Activated CD8-positive, alpha-beta memory T cell treated with anti-CD3 and anti-CD28 coated beads for 1 hour (primary cell): Measurements from ENCODE around the gene SMIM17.

Experiments
- DNase-seq, 2 donors: peaks; one replicate each; pipeline ENCODE4 v3.0.0-alpha.2; 2020; ENCODE audit warnings: low read depth in 1 of 2; ENCODE audit errors: extremely low read depth in 1 of 2

The SMIM17 gene

DNA sequence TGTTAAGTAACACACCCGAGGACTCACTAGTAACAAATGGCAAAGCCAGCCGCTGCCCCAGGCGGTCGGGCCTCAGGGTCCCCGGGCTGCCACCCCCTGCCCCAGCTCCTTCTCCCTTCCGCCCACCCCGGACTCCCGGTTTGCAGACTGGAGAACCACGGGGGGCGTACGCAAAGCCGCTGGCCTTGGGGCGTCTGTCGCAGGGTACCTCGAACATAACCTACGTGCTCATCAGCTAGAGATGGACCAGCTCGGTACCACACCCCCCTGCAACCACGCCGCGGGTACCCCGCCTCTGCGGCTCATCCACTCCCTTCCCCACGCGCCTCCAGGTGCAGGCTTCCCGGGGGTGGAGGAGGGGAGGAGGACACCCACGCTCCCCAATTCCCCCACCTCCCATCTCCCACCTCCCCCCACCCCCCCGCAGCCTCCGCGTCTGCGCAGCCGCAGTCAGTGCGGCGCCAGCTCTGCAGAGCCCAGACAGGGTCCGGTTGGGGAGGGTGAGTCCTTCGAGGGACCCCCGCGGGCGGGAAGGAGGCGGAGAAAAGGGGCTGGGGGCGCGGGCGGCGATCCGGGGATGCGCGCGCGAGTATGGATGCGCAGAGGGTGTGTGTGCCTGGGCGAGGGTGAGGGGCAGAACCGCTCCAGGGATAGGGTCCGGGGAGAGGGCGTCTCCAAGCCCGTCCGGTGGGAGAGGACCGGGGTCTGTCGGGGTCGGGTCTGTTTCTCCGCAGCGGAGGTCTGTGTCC, at the start of gene SMIM17:
Gene SMIM17 (plus strand): TSS at position 449 of the 749 bp plus-strand sequence. CDS start 2,509 bp downstream, outside the sequence.
- DNase-seq: no peak

DNA sequence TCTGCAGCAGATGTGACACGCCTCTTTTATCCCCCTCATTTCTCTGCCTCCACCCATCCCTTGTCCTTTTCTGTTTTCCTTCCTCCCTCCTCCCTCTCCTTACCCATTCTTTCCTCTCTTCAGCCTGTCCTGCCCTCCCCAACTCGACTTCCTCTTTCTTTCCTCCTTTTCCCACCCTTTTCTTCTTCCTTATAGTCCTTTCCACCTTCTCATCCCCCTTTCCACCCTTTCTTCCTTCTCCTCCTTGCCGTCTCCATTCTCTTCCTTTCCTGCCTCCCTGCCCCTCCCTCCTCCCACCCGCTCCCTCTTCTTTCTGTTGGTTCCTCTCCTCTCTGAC, 48.5 kb upstream of the SMIM17 start:
- DNase-seq: no peak

DNA sequence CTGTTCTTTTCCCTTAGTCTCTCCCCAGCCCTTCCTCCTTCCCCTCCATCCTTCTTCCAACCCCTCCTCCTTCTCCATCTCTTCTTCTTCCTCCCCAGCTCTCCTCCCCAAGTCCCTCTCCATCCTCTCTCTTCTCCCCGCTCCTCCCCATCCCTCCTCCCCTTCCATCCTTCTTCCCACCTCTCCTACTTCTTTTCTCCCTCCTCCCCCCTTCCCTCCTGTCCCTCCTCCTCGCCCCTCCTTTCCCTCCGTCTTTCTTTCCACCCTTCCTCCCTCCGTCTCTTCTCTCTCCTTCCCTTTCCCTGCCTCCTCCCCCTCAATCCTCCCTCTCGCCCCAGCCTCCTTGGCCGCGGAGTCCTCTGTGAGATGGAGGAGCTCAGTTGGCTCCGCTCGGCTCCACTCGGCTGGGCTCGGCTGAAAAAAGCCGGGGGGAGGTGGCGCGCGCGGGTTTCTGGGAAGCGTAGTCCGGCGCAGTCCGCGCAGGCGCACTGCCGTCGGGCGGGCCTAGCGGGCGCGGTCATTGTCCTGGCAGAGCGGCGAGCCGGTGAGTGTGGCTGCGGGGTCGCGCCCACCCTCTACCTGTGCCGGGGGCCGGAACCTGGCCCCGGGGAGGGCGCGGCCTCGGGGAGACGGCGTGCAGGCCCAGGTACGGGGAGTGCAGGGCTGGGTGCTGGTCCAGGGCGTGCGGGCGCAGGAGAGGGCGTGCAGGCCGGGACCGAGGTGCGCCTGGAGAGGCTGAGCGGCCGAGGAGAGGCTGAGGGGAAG, 48.0 kb upstream of the SMIM17 start, which contains the start of gene ZNF71:
Gene ZNF71 (plus strand): TSS at position 520 of the 765 bp plus-strand sequence. CDS start 6,257 bp downstream, outside the sequence.
- DNase-seq: peak; percentile 57 to 81

DNA sequence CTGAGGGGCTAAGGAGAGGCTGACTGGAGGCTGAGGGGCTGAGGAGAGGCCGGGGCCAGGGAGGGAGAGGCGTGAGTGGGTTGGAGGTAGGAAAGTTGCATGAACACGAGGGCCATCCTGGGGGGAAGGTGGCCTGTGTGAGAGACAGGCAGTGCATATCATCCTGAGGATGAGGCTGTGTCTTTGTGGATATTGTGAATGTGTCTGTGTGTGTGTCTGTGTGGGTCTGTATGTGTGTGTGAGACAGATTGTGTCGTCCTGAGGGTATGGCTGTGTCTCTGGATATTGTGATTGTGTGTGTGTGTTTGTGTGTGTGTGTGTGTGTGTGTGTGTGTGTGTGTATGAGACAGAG, 47.4 kb upstream of the SMIM17 start:
- no peak for DNase-seq

DNA sequence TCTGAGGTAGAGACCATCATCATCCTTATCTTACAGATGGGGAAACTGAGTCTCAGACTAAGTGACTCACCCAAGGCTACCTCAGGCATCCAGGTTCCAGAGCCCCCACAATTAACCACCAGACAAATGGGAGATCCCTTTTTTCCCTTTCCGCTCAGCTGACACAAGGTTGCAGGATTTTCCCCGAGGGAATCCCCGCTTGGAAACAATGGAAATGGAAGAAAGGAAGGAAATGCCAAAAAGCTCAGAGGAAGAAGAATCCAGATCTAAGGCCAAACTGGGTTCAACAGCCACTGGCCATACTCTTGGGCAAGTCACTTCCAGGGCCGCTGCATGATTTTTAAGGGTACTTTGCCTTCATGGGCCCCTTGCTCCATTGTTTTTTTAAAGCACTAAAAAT, 46.3 kb upstream of the SMIM17 start:
- DNase-seq: no peak

DNA sequence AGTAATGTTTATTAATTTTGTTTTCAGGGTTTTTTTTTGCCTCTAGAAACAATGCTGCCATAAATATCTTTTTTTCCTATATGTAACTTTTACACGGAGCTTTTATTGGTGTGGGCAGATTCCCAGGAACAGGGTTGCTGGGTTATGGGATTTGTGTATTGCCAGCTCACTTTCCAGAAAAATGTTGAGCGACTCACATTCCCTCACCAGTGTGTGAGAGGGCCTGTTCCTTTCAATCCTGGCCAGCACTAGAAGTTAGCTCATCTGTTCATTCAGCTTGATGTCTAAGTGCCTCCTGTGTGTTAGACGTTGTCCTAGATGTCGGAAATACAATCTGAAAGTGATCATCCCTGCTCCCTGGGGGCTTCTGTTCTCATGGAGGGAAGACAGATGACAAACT, 45.3 kb upstream of the SMIM17 start:
- no peak for DNase-seq

DNA sequence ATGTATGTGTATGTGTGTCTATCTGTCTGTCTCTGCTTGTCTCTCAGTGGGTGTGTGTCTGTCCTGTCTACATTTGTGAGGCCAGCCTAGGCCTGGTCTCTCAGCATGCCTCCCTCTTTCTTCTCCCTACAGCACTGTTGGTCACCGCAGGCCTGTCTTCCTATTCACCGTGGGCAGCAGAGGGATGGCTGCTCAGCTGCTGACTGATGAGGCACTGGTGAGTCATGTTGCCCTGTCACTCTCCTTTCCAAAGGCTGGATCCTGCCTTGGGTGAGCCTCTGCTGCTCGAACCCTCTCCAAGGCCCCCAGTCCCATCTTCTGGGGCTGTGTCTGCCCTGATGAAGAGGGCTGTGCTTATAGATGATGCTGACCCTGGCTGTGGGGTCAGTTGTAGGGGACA, 41.6 kb upstream of the SMIM17 start:
- no peak for DNase-seq

DNA sequence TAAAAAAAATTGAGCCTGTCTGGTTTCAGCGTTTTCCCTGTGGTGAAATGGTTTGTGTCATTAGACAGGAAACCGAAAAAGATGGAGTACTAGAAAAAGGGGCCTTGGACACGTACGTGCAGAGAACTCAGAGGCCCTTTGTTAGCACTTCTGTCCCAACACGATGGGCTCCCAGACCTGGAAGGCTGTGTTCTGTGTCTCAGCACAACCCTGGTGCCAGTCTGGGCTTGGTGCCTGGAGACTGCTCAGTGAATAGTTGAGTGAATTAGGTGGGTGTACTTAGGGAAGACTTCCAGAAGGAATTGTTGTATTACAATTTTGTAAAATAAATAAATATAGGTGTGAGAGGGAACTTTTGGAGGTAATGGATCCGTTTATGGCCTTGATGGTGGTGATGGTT, 39.1 kb upstream of the SMIM17 start:
- no peak for DNase-seq

DNA sequence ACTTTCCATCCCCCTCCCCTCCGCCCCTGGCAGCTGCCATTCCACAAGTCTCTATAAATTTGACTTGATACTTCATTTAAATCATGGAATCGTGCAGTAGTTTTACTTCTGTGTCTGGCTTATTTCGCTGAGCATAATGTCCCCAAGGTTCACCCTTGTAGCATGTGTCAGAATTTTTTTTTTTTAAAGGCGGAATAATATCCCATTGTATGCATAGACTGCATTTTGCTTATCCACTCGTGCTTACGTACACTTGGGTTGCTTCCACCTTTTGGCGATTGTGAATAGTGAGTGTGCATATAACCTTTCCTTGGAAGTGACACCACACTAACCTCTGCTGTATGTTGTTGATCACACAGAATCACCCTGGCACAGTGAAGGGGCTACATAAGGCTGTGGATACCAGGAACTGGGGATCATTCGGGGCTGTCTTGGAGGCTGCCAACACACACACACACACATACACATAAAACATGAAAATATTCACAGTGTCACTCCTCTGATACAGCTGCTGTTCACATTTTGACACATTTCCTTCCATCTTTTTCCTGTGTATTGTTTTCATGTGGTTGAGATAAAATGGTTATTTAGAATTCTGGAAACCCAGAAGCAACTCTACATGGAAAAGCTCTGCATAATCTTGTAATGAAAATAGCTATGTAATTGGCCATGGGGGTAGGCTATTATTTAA, 34.5 kb upstream of the SMIM17 start:
- DNase-seq: no peak

DNA sequence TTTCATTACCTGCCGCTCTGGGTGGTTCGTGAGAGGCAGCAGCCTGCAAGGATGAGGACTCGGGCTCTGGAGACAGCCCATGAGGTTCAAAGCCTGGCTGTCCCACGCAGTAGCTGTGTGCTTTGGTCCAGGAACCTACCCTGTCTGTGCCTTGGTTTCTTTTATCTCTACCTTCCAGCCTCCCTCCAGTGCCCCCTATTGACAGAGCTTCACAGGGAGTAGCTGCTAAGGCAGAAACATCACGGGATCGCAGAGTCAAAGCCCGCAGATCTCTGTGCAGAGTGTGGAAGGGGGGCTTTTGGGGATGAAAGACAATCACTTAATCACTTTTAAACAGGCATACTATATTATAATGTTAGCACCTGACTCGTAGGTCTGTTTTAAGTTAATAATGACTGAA, 31.7 kb upstream of the SMIM17 start:
- no peak for DNase-seq

DNA sequence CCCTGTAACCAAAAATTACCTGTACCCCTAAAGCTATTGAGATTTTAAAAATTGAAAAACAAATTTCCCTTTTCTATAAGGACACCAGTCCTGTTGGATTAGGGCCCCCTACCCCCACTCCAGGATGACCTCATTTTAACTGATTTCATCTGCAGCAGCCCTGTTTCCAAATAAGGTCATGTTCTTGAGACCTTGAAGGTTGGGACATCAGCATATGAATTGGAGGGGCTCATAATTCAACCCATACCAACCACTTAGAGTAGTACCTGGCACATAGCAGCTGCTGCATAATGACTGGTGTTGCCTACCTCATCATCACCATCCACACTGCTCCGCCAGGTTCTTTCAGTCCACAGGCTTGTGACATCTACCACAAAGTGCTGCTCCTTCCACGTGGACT, 30.2 kb upstream of the SMIM17 start:
- no peak for DNase-seq

DNA sequence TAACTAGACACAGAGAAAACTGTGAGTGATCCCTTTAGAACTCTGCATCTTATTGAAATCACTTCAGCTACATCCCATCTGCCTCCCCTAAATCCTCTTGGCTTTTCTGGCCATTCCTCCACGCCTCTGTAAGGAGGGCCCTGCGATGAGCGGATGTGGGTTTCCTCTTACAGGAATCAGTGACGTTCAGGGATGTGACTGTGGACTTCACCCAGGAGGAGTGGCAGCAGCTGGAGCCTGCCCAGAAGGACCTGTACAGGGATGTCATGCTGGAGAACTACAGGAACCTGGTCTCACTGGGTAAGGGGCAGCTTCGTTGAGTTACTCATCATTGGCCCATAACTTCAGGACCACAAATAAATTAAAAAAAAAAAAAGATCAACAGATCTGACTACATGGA, 29.3 kb upstream of the SMIM17 start:
- DNase-seq: no peak

DNA sequence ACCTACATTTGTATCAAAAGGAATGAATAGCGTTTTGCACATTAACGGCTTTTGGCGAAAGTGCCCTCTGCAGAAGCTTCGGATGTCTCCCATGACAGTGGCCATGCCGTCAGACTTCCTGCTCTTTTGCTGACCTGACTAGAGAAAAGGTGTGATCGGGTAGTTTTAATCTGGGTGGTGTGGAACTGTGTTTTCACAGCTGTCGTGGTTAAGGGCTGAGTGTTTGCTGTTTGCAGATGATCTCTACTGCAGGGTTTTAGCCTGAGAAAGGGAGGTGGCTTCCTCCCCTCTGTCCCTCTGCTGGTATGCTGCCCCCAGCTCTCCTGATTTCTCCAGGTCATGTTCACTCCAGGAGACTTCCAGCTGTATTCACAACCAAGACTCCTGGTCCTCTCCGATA, 25.4 kb upstream of the SMIM17 start:
- DNase-seq: no peak

DNA sequence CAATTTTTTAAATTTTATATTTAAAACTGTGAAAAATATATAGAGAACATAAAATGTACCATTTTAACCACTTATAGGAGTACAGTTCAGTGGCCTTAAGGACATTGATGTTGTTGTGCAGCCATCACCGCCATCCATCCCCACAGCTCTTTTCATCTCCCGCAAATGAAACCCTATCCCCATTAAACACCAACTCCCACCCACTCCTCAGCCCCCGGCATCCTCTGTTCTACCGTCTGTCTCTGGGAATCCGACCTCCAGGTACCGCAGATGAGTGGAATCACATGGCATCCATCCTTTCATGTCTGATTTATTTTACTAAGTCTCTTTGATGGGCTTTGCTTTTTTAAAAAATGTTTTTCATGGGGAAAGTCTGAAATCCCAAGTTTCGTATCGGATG, 23.8 kb upstream of the SMIM17 start:
- no peak for DNase-seq

DNA sequence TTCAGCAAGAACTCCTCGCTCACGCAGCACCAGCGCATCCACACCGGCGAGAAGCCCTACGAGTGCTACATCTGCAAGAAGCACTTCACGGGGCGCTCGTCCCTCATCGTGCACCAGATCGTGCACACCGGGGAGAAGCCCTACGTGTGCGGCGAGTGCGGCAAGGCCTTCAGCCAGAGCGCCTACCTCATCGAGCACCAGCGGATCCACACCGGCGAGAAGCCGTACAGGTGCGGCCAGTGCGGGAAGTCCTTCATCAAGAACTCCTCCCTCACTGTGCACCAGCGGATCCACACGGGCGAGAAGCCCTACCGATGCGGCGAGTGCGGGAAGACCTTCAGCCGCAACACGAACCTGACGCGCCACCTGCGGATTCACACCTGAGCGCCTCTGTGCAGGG, 20.6 kb upstream of the SMIM17 start:
- DNase-seq: no peak

DNA sequence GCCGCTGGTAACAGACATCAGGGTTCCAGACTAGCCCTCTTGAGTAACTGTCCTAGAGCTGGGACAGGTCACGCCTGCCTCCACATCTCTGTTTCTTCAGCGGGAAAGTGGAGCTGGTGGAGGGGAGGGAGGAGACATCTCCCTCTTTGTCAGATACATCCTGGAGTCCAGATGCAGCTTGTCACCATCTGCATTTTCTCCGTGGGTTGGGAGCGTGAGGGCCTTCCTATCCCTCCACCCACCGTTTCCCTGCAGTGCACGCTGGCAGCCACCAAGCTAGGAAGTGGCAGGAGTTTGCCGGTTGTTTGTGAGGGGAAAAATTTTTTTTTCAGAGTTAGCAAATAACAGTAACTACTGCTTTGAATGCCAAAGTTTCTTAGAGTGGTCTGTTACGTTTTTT, 20.0 kb upstream of the SMIM17 start:
- no peak for DNase-seq

DNA sequence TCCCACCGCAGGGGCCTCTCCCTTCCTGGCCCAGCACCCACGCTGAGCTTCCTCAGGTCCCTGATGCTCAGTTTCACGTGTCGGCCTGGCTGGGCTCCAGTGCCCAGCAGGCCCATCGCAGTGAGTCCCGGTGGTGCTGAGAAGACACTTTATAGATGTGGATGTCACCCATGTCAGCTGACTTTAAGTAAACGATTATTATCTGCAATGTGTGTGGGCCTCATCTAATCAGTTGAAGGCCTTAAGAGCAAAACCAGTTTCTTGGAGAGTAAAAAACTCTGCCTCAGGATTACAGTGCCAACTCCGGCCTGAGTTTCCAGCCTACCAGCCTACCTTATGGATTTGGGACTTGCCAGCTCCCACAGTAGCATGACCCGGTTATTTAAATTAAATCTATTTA, 17.3 kb upstream of the SMIM17 start:
- DNase-seq: no peak

DNA sequence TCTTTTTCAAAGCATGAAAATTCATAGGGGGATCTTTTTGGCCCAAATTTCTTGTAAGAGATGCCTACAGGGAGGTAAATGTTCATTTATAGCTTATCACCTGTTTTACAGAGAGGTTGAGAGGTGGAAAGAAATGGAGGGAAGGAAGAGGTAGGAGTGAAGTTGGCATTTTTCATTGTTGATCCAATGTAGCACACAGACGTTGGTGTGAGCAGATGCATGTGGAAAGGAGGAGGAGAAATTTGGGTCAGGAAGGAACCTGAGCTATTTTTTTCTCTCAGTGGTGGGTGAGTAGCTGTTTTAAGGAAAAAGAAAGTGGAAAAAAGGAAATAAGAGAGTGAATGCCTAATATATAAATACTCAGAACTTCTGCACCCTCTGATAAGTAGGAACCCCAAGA, 9.9 kb upstream of the SMIM17 start:
- no peak for DNase-seq

DNA sequence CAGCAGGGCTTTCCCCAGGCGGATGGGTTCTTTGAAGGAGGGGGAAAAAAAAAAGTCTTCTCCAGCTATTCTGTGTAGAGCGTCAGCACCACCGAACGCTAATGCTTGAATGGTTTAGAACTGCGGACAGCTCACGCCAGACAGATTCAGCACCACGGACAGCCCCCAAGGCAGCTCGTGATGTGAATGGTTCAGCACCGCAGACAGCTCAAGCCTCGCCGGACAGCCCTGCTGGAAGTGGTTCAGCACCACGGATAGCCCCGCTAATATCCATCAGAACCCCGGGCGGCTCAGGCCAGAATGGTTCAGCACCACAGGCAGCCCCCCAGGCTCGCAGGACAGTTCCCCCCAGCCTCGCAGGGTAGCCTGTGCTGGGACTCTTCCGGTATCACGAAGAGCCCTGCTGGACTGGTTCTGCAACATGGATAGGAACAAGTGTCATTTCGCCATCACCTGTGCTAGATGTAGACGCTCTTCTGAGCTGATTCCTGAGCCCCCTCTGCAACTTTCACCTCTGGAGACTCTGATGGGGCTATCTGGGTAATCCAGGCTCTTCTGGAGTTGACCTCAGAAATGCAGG, 4.9 kb upstream of the SMIM17 start:
- DNase-seq: no peak

DNA sequence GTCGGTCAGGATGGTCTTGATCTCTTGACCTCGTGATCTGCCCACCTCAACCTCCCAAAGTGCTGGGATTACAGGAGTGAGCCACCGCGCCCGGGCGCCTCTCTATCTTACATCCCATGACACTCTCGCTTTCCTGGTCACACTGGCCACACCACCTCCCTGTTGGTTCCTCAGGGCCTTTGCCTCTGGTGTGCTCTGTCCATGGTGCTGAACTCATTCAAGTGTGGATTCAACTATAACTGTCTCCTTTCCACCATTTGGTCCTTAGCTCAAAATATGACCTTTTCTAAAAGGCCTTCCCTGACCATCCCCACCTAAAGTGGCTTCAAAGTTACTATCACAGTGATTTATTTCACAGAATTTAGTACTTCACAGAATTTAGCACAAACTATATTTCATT, 3.7 kb upstream of the SMIM17 start:
- DNase-seq: no peak

DNA sequence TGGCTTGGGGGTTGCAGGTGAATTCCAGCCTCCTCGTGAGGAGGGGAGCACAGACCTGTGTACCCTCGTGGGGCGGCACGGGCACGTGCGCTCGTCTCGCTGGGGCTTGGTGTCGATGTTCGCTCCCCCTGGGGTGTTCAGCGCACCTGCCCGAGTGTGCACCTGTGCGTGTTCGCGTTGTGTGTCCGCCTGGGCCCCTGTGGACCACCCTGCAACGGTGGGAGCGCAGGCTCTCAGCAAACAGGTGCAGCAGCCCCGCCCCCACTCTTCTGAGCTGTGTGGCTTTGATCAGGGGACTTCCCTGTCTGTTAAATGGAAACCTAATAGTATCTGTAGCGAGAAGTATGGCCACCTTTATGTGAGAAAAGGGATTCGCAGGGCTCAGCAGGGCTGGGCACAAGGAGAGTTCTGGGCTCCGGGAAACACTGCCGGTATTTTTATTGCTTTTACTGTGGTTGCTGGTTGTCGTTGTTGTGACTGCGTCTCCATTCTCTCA, 549 bp downstream of the SMIM17 start:
- no peak for DNase-seq
